PFSK-1 (cell line): ENCODE results near the gene IL15RA.

Experiments
- POLR2AphosphoS5 ChIP-seq: IDR thresholded peaks from 2 replicates; pipeline ENCODE4 v1.6.1; 2012; ENCODE audit warnings: low read depth, mild to moderate bottlenecking, control low read depth, low read length, moderate library complexity
- TAF1 ChIP-seq: IDR thresholded peaks from 2 replicates; pipeline ENCODE4 v1.6.1; 2012; ENCODE audit warnings: low read length, control low read depth, borderline replicate concordance; ENCODE audit not compliant: insufficient read depth
- TF ChIP-seq, protein P1 (sequence below), 2 experiments: IDR thresholded peaks; 2 replicates each; pipeline versions ENCODE4 v1.6.1 to v1.8.0; 2011 to 2012; ENCODE audit warnings: low read depth in 2 of 2, low read length in 2 of 2, control low read depth in 1 of 2, inconsistent platforms in 1 of 2, mild to moderate bottlenecking in 1 of 2, moderate library complexity in 1 of 2; ENCODE audit not compliant: insufficient read depth in 1 of 2

DNA sequence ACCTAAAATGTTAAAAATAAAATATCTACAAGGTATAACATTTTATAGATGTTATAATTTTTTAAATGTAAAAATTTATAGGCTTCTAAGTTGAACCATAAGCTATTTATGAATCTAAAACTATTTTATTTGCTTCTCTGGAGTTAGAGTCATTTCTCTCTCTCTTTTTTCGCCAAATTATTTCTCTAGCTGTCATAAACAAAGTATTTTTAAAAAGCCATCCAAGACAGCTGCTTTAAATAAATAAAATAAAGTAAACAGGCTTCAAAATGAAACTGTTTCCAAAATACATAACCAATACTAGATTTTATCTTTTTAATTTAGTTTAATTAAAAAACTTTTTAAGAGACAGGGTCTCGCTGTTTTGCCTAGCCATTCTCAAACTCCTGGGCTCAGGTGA is 12.4 kb upstream of the IL15RA start:
- TF ChIP-seq TAF1 = no peak
- TF ChIP-seq POLR2AphosphoS5 = no peak
- TF ChIP-seq, protein P1, sequence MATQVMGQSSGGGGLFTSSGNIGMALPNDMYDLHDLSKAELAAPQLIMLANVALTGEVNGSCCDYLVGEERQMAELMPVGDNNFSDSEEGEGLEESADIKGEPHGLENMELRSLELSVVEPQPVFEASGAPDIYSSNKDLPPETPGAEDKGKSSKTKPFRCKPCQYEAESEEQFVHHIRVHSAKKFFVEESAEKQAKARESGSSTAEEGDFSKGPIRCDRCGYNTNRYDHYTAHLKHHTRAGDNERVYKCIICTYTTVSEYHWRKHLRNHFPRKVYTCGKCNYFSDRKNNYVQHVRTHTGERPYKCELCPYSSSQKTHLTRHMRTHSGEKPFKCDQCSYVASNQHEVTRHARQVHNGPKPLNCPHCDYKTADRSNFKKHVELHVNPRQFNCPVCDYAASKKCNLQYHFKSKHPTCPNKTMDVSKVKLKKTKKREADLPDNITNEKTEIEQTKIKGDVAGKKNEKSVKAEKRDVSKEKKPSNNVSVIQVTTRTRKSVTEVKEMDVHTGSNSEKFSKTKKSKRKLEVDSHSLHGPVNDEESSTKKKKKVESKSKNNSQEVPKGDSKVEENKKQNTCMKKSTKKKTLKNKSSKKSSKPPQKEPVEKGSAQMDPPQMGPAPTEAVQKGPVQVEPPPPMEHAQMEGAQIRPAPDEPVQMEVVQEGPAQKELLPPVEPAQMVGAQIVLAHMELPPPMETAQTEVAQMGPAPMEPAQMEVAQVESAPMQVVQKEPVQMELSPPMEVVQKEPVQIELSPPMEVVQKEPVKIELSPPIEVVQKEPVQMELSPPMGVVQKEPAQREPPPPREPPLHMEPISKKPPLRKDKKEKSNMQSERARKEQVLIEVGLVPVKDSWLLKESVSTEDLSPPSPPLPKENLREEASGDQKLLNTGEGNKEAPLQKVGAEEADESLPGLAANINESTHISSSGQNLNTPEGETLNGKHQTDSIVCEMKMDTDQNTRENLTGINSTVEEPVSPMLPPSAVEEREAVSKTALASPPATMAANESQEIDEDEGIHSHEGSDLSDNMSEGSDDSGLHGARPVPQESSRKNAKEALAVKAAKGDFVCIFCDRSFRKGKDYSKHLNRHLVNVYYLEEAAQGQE (IDR thresholded peaks at IDR 0.05; ENCODE audit: insufficient read depth in 1 of 2, low read depth in 2 of 2, low read length in 2 of 2) = no peak
